ENCODE measurements around the gene MED25.
A peak's percentile ranks its signal among the peaks of the same experiment; 100 is the strongest.

Gene MED25

DNA sequence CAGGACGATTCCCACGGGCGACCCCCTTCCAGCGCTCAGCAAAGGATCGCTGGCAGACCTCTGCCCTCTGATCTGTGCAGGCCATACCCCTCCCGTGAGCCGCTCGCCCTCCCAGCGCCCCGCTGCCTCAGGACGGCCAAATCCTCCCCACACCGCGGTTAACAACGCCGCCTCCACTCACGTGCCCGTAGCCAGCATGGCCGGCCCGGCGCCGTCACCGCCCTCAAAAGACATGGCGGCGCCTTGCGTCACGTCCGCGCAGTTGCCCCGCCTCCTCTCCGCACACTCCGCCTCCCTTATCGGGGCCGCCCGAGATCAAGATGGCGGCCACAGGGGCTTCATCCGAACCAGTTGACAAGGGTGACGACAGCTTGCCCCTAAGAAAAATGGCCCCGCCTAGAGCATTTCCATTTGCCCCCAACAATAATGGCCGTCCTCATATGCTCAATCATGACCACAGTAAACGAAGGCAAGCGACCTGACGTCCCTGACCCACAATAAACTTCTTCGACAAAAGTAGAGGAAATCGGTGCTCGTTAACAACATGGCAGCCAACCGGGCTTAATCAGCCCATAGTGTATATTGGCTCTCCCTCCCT, 58.4 kb downstream of the MED25 start:
- peak; percentile 96 for DNase-seq

DNA sequence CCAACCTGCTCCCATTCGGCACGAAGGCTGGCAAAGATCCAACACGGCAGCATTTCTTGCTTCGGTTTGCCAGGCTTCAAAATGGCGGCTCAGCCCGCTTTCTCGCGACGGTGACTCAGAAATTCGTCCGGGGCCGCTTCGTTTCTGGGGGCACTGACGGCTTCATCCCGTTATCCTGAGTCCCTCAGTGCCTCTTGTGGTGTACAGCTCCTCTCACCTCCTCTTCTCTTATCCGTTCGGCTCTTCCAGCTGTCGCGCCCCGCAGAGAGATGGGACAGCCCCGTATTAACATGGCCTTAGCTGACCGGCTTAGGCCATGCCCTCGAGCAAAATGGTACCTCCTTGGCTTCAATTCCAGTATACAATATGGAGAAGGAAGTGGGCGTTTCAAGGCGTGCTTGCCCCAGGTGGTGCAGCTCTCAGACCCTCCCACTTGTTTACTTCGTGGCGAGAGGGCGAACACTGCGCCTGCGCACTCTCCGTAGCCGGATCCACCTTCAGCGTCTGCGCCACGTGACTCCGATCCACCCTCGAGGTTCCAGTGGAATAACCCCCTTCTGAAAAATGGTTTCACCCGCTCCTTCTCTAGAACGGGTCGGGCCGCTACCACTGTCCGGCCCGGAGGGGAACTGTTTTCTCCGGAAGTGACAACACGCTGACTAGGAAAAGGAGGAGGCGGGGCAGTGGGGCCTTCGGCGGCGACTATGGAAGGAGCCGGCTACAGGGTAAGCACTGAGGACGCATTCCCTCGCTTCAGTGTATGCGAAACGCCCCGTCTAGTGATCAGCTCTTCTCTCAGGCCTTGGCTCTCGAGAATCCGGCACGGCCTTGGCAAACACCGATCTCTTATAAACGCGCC, 59.2 kb downstream of the MED25 start, which contains the start of the genes AKT1S1 and TBC1D17:
AKT1S1 (minus strand) TSS at position 336 of the 859 bp plus-strand sequence. CDS start 4,060 bp downstream, outside the sequence.
TBC1D17 (plus strand) TSS at position 683 of the 859 bp plus-strand sequence; CDS start at position 705, 22 bp downstream.
- DNase-seq = peak; percentile 96

DNA sequence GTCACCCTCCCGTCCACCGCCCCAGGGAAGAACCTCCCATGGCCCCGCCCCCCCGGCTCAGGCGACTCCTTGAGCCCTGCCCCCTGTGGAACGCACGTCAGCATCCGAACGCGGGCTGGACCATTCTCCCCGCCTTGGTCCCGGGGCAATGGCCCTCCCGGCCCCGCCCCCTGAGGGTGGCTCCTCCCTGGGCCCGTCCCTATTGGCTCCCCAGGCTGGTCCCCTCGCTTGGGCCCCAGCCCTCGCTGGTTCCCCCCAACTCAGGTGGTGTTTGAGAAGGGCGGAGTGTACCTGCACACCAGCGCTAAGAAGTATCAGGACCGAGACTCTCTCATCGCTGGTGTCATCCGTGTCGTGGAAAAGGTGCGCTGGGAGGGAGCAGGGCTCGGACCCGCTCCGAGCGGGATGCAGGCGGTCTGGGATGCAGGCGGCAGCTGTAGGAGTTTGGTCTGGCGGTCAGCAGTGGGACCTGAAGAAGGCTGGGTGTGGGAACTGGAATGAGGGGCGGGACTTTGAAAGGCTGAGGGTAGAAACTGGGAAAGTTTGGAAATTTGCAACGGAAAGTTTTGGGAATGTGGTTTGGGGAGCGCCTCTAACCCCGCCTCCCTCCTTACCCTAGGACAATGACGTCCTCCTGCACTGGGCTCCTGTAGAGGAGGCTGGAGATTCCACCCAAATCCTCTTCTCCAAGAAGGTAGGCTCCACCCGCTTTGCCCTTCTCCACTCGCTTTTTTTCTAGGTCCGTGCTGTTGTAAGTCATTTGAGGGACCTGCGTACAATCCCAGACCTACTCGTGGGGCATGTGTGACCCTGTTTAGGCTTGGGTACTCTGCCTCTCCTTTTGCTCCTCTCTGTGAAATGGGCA, 60.0 kb downstream of the MED25 start:
- peak; percentile 99 for DNase-seq

DNA sequence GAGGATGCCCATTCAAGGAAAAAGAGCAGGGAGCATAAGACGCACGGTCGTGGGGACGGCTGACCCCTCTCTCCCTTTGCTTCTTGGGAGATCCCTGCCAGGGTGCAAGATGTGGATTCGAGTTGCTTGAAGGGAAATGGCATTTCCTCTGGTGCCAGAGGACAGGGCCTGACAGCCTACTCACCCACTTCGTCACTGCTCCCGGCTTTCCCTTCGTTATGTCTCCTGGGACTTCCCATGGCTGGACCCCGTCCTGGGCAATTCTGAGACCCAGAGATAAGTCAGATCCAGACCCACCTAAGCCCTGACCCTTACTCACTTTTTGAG, 60.6 kb downstream of the MED25 start:
- DNase-seq = no peak

DNA sequence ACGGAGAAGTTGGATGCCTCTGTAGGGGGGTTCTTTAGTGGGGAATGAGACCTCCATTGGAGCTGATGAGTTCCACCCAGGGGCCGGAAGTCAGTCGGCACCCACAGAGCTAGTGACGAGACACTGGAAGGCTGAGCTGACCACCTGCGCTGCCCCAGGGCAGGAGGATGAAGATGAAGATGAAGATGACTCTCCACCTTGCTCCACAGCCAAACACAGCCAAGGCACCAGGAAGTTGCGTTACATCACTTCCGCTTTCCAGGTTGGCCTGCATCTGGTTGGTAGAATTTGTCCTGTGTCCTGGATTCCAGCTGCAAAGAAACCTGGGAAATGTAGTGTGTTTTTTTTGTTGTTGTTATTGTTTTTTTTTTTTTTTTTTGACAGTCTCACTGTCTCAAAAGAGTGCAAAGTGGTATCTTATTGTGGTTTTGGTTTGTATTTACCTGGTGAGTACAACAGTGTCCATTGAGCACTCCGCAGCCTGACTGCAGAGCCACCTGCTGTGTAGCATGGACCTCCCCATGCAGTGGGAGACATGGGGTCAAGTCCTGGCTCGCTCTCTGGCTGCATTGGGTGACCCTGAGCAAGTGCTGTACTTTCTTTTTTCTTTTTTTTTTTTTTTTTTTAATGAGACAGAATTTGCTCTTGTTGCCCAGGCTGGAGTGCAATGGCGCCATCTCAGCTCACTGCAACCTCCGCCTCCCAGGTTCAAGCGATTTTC, 61.3 kb downstream of the MED25 start:
- no peak for DNase-seq

DNA sequence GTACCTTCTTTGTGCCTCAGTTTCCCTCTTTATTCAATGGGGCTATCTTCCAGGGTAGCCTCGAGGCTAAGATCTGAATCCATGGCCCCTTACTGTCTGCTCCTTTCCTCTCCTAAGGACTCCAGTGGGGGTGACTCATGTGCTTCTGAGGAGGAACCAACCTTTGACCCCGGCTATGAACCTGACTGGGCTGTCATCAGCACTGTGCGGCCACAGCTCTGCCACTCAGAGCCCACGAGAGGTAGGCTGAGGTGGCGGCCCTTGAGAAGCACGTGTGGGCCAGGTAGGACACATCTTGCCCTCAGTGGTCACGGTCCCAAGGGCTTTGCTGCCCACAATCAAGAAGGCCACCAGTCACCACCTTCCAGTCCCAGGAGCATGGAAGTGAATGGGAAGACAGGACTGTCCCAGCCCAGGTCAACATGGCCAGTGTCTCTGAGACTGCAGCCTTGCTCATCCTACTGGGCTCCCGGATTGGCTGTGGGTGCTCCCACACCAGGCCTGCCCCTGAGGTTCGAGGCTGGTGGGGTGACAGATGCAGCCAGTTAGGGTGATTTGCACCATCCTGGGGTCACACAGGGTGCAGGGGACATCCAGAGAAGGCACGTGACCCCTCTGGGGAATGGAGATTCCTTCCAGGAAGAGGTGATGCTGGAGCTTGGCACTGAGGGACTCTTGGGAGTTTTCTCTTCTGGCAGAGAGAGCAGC, 62.2 kb downstream of the MED25 start:
- DNase-seq = no peak

DNA sequence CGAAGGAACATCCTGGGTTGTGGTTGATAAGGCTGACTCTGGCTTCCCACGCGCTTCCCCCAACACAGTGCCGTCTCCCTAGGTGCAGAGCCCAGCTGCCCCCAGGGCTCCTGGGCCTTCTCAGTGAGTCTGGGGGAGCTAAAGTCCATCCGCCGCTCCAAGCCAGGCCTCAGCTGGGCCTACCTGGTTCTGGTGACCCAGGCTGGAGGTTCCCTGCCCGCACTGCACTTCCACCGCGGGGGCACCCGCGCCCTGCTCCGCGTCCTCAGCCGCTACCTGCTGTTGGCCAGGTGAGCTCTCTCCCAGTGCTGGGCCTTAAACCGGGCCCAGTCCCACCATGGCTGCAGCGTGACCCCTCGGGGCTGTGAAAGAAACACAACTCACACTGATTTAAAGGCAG, 63.1 kb downstream of the MED25 start:
- DNase-seq = no peak

DNA sequence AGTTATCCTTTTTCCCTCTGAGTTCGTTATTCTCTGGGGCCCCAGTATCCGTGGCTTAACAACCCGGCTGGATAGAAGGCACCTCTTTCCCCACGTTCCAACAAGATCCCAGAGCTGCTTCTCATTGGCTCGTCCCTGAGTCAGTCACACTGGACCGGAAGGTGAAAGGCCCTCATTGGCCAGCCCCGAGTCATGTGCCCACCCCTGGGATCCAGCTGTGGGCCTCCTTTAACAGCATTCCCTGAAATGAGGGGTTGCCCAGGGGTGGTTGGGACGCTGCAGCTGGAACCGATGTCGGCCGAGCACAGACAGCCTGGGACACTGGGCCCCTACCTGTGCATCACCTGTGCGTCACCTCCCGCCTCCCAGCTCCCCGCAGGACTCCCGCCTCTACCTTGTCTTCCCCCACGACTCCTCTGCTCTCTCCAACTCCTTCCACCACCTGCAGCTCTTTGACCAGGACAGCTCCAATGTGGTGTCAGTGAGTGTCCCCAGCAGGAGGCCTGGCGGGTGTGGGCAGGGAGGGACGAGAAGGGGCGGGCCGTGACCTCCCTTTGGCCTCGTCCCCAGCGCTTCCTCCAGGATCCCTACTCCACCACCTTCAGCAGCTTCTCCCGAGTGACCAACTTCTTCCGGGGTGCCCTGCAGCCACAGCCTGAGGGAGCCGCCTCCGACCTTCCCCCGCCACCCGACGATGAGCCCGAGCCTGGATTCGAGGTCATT, 63.7 kb downstream of the MED25 start:
- DNase-seq = no peak

DNA sequence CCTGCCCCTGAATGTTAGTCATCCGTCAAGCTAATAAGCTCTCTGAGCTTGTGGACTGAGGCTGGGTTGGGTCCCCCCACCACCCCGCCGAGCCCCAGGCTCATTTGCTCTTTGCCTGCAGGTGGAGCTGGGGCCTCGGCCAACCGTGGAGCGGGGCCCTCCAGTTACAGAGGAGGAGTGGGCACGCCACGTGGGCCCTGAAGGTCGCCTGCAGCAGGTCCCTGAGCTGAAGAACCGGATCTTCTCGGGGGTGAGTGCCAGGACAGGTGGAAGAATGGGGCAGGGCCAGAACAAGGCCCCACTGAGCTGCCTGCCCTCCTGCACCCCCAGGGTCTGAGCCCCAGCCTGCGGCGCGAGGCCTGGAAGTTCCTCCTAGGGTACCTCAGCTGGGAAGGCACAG, 64.6 kb downstream of the MED25 start:
- DNase-seq = no peak

DNA sequence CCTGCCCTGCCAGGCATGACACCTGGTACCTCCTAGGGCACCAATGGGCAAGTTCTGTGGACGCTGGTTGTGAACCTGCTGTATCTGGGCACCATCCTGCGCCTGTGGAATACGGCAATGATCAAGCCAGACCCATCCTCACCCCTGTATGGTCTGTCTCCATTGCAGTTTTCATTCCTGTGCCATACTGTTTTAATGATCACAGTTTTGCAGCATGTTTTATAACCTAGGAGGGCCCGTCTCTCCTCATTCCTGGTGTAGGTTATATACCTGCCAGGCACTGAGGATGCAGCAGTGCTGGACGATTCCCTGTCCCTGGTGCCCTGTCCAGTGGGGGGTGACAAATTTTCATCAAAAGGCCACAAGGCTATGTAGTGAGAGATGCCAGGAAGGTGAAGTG, 65.0 kb downstream of the MED25 start:
- DNase-seq = no peak

DNA sequence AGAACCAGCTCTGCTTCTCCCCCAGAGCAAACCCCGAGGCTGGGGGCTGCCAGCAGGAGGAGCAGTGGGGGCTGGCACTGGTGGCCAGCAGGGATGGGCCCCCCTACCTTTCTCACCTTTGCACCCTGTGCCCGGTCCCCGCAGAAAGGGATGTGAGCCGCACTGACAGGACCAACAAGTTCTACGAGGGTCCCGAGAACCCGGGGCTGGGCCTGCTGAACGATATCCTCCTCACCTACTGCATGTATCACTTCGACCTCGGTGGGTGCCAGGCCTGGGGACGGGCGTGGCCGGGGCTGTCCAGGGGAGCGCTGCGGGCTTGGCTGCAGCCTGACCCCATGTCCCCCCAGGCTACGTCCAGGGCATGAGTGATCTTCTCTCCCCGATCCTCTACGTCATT, 66.0 kb downstream of the MED25 start:
- no peak for DNase-seq

DNA sequence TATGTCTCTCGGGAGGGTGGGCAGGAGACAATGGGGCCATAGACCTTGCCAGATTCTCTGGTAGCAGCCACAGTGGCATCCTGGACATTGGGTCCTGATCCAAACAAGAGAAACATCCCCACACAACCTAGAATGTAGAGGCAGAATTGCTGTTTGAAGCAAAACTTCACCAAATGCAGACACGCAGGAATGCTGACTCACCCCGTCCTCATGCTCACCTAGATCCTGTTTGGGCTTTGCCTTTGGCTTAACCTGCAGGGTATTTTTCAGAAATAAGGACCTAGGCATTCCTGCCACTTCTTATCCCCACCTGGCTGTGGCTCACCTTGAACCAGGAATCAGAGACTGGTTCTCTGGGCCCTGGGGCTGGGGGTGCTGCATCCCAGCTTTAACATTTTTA, 66.7 kb downstream of the MED25 start:
- no peak for DNase-seq
